GM19468 (cell line): ENCODE measurements around the gene FAM3A.

Experiments
- ATAC-seq: cut with Tn5 transposase; IDR thresholded peaks from one replicate; pipeline ENCODE4 v1.9.1; 2021; ENCODE audit warnings: mild to moderate bottlenecking, moderate library complexity, moderate number of reproducible peaks; ENCODE audit not compliant: unreplicated experiment; ENCODE audit errors: extremely low read depth

The FAM3A gene

DNA sequence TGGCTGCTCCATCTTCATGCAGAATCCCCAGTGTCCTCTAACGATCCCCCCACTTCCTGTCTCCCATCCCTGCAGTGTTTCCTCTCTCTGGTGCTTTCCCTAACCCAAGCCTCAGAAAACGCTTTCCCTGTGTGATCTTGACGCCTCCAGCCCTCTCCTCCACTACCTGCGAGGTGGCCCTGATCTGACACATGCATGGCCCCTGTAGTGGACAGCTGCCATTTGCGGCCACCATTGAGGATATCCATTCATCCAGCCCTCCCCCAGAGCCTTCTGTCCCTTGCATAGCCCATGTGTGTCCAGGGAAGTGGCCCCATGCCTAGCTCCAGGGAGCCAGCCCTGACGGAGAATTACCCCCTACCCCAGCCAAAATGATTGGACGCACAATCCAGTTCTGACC lies 32.7 kb downstream of the FAM3A start:
- ATAC-seq = no peak

DNA sequence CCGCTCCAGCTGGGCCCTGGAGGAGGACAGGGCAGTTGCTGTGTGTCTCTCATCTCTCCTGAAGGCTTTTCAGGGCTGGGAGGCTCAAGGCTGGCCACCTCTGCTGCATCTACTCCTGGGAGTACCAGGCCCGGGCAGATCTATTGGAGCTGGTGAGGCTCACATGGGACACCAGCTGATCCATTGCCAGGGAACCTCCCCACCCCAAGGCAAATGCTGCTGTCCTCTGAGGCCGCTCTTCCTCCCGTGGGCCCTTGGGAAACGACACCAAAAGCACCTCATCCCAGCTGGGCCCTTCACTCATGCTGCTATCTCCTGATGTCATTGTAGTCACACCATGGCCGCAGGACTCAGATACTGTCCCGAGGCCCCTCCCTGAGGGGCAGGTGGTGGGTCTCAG lies 33.2 kb downstream of the FAM3A start:
- no peak for ATAC-seq

DNA sequence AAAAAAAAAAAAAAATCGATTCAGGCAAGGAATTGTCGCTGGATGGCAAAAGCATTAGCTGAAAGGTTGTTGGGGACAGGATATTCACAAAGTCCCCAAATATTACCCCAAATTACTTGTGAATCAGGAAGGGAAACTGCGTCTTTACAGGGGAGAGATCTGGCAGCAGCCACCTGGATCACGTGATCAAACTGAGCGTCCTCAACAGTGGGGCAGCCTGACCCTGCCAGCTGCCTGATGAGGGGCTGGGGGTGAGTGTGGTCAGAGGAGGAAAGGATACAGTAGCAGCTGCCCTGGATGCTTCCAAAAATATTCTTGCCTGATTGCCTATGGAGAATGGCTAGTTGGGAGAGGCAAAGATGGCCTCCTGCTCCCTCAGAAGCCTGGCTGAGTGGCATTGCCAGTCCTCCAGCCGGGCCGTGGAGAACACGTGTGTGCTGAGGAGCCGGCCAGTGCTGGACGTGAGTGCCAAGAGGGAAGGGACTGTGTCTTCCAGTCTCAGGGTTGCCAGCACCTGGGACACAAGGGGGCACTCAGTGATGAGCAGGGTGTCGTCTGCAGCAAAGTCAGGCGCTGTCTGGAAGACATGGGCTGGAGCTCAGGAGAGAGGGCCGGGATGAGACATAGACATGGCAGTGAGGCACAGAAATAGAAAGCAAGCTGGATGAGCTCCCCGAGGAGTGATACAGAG lies 34.0 kb downstream of the FAM3A start:
- no peak for ATAC-seq

DNA sequence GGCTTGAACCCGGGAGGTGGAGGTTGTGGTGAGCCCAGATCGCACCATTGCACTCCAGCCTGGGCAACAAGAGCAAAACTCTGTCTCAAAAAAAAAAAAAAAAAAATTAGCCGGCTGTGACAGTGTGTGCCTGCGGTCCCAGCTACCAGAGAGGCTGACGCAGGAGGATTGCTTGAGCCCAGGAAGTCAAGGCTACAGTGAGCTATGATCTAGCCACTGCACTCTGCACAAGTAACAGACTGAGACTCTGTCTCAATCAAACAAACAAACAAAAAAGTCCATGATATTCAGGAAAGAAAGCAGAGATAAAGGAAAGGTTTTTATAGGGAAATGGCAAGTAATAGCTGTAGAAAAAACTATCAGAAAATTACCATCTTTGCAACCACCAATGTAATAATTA lies 34.8 kb downstream of the FAM3A start:
- no peak for ATAC-seq

GRCh38 chrX:154478728-154479622 lies 37.1 kb downstream of the FAM3A start, which contains the start of gene LAGE3:
Gene LAGE3, minus strand, starts transcription at chrX:154479281. Its CDS starts 366 bp downstream, at chrX:154478915.
- peak; percentile 56 for ATAC-seq

DNA sequence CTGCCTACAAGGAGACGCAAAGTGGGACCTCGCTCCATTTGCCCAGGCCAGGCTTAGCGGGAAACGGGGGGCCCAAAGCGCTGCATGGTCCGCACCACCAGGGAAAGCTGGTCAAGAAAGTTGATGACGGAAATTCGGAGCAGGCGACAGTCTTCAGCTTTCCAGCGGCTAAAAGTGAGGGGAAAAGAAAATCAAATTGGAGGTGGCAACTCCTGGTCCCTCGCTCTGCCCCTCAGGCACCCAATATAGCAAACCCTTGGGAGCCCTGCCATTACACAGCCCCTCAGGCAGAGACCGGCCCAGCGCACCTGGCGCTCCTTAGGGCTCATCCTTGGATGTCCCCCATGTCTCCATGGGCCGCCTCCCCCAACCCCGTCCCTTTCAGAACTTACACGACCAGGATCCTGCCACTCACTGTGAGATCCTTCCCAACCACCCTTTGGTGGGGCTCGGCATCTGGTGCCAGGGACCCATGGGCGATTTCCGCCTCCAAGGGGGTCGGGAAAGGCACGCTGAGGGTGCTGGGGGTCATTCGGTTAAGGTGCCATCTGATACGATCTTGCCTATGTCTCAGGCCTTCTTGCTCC lies 38.0 kb downstream of the FAM3A start:
- no peak for ATAC-seq

GRCh38 chrX:154476821-154477220 lies 39.2 kb downstream of the FAM3A start:
- no peak for ATAC-seq

- no peak for ATAC-seq
Measured at GRCh38 chrX:154473683-154474082, 42.3 kb downstream of the FAM3A start.

DNA sequence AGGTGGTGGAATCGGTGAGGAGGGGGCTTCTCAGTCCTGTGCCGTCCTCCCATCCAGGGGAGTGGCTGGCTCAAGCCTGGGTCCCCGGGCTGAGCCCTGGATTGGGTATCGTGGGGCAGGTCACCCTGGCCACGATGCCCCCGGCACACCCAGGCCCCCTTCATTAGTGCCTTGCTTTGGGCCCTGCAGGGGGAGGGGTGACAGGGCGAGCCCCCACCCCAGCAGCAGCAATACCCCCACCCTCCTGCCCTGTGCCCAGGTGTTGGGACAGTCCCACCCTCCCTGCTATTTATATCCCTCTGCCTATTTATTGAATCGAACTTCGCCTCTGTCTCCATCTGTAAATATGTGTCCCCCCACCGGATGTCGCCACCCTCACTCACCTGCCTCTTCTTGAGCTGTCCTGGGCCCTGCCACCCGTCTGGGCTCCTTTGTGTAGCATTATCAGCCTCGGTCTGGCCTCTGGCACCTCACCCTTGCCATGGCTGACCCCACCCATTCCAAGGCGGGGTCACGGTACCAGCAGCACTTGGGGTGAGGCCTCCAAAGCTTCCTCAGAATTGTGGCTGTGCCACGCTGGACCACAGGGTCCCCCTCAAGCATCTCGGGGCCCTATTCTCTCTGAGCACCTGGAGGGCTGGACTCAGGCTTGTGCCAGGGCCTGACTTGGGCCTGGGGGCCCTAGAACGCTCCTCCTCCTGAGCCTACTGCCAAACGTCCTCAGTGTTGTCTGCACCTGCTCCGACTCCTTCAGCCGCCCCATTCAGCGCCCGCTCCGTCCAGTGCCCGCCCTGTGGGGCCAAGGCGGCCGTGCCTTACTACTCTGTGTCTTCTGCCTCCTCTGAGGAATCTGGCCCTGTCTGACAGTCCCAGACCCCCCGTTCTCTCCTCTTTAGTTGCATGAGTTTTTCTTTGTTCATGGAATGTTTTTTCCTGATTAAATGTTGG lies 43.1 kb downstream of the FAM3A start:
- no peak for ATAC-seq

GRCh38 chrX:154471839-154472684 lies 44.0 kb downstream of the FAM3A start:
- no peak for ATAC-seq

DNA sequence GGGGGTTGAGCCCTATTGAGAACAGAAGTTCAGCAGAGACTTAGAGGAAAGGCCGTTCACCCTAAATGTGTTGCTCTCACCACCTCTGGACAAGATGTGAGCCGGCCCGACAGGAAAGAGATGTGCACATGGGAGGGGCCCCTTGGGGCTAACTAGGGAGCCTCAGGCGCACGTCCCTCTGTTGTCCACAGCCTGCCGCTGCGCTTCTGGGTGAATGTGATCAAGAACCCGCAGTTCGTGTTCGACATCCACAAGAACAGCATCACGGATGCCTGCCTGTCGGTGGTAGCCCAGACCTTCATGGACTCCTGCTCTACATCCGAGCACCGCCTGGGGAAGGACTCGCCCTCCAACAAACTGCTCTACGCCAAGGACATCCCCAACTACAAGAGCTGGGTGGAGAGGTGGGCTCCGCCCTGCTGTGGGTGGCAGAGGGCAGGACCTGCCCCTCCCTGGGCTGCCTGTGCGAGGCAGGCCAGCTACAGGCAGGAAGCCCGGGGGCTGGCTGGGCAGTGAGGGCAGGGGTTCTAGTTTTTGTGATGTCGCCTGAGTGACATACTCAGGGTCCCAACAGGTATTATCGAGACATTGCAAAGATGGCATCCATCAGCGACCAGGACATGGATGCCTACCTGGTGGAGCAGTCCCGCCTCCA lies 45.0 kb downstream of the FAM3A start:
- ATAC-seq = no peak

GRCh38 chrX:154470434-154470833 lies 45.6 kb downstream of the FAM3A start:
- ATAC-seq = no peak

GRCh38 chrX:154469880-154470279 lies 46.2 kb downstream of the FAM3A start:
- ATAC-seq = no peak

- no peak for ATAC-seq
Measured at GRCh38 chrX:154469114-154469513, 46.9 kb downstream of the FAM3A start.

DNA sequence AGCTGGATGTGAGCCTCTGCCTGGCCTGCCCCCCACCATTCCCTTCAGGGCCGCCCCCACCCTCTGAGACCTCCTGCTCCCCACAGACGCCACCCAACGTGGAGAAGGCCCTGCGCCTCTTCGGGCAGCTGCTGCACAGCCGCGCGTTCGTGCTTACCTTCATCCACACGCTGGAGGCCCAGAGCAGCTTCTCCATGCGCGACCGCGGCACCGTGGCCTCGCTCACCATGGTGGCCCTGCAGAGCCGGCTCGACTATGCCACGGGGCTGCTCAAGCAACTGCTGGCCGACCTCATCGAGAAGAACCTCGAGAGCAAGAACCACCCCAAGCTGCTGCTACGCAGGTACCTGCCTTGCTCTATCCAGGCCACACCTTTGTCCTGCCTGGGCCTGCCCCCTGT lies 47.8 kb downstream of the FAM3A start:
- no peak for ATAC-seq

- ATAC-seq = no peak
Measured at GRCh38 chrX:154467556-154467955, 48.5 kb downstream of the FAM3A start.

GRCh38 chrX:154466907-154467306 lies 49.1 kb downstream of the FAM3A start:
- ATAC-seq = no peak

GRCh38 chrX:154466036-154466435 lies 50.0 kb downstream of the FAM3A start:
- no peak for ATAC-seq

GRCh38 chrX:154465601-154466000 lies 50.4 kb downstream of the FAM3A start:
- no peak for ATAC-seq
